Epithelial cell of proximal tubule (primary cell): ENCODE results near the gene AK5. TPM values are rescaled to one million over a fixed set of nuclear protein-coding genes. Genes with fewer than 3 reads are reported as not detected.
"Not testable (repeated sequence)": the region's sequence is repeated elsewhere in the genome, so short reads cannot be mapped to it uniquely, and the experiment has no call there.

ENCODE experiments used
- DNase-seq: peaks from one replicate; pipeline ENCODE4 v3.0.0-alpha.2; 2011; ENCODE audit warnings: low read depth
- H3K4me3 ChIP-seq: 2 replicates; pipeline ENCODE4 v1.5.1; 2011; ENCODE audit warnings: low read depth, mild to moderate bottlenecking, low read length
- CTCF ChIP-seq: conservative IDR thresholded peaks from 2 replicates; pipeline ENCODE4 v1.5.1; 2012; ENCODE audit warnings: low read depth, mild to moderate bottlenecking, low read length
- total RNA-seq: library from RNA; depleted of rRNA; stranded (reverse); fragments of >200 nt; gene quantifications from 2 replicates; pipeline ENCODE4 v1.2.3, GENCODE V29; 2015

Gene AK5
- total RNA-seq, 1 donor from 2014 or later = 25.0 TPM

DNA sequence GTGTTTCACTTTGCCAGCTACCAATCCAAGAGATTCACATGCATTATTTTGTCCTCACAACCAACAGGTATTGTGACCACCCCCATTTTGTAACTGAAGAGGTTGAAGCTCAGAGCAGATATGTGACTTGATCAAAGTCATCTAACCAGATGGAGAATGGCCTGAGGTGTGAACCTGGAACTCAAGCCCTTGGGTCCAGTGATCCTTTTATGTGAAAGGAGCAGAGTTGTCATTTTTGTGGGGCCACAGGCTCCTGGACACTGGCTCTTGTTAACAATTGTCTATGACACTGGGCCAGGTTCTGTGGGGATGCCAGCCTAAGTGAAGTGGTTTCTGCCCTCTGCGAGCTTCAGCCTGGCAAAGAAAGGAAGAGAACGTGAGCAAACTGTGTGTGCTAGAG, 228.1 kb downstream of the AK5 start:
- DNase-seq = no peak
- no peak overlapping the region for H3K4me3 ChIP-seq

GRCh38 chr1:77511440-77511840, 229.6 kb downstream of the AK5 start:
- DNase-seq = no peak
- H3K4me3 ChIP-seq = no peak overlapping the region
- no peak for TF ChIP-seq CTCF

More for the DNA sequence above, 228.1 kb downstream of the AK5 start:
- TF ChIP-seq CTCF = no peak

DNA sequence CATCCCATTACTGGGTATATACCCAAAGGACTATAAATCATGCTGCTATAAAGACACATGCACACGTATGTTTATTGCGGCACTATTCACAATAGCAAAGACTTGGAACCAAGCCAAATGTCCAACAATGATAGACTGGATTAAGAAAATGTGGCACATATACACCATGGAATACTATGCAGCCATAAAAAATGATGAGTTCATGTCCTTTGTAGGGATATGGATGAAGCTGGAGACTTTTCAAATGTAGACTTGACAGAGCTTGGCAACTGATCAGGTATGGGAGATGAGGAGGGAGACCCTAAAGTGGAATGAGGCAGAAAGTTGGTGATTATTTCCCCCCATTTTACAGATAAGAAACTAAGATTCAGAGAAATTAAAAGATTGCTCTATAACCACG, 230.8 kb downstream of the AK5 start:
- H3K4me3 ChIP-seq, DNase-seq: not testable (repeated sequence)

GRCh38 chr1:77513839-77514763, 232.3 kb downstream of the AK5 start:
- H3K4me3 ChIP-seq = no peak overlapping the region
- no peak for TF ChIP-seq CTCF
- DNase-seq = no peak

DNA sequence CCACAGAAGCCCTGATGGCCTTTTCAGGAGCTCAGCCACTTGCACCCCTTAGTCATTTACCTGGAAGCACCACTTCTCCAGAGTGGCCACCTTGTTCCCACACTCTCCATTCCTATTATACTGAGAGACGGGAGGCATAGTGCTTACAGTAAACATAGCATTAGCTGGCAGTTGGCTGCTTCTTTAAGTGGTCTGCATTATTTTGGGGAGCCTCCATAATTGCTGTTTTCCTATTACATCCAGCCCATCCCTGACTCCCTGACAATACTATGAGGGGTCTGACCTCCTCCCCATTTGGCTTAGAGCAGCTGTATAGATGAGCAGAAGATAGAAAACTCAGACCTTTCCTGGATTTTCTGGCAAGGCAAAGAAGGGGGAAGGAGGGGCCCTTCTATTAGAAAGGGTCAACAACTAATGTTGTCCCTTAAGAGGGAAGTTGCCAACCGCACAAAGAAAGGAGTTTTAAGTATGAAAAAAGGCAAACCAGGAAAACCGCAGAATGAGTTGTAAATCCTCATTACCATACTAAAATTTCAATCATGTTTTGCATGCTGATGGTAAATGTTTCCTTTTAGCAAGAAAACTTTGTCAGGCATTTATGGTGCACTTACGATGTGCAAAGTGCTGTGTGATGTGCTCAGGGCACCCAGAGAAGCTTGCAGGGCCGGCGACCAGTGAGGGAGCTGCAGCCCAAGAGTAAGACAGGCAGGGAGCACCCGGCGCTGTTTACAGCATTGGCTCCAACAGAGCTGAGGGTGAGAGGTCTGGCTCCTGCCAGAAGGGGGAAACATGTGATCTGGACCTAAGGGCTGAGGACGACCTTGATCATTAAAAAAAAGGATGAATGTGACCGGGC, 233.3 kb downstream of the AK5 start:
- DNase-seq = no peak

DNA sequence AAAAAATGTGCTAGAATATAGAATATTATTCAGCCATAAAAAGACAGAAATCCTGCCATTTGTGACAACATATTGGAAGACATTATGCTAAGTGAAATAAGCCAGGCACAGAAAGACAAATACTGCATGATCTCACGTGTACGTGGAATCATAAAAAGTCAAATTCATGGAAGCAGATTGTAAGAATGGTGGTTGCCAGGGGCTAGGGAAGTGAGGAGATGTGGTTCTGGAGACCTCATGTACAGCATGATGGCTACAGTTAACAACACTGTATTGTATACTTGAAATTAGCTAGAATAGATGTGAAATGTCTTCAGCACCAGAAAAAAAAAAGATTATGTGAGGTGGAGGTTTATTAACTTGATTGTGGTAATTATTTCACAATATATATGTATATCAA, 234.3 kb downstream of the AK5 start:
- no peak for DNase-seq
- no peak overlapping the region for H3K4me3 ChIP-seq
- TF ChIP-seq CTCF = no peak

More for the DNA sequence above, 233.3 kb downstream of the AK5 start:
- no peak for TF ChIP-seq CTCF
- no peak overlapping the region for H3K4me3 ChIP-seq

GRCh38 chr1:77524038-77524437, 242.2 kb downstream of the AK5 start:
- no peak for DNase-seq
- H3K4me3 ChIP-seq = no peak overlapping the region
- no peak for TF ChIP-seq CTCF

DNA sequence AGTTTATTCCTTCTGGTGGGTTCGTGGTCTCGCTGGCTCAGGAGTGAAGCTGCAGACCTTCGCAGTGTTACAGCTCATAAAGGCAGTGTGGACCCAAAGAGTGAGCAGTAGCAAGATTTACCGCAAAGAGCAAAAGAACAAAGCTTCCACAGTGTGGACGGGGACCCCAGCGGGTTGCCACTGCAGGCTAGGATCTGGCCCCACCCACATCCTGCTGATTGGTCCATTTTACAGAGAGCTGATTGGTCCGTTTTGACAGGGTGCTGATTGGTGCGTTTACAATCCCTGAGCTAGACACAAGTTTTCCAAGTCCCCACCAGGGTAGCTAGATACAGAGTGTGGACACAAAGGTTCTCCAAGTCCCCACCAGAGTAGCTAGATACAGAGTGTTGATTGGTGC, 249.3 kb downstream of the AK5 start:
- not testable (repeated sequence) for DNase-seq, H3K4me3 ChIP-seq

GRCh38 chr1:77531596-77532280, 249.9 kb downstream of the AK5 start:
- H3K4me3 ChIP-seq, DNase-seq: not testable (repeated sequence)
